Measurements from ENCODE around the gene P2RX6.

Gene P2RX6

DNA sequence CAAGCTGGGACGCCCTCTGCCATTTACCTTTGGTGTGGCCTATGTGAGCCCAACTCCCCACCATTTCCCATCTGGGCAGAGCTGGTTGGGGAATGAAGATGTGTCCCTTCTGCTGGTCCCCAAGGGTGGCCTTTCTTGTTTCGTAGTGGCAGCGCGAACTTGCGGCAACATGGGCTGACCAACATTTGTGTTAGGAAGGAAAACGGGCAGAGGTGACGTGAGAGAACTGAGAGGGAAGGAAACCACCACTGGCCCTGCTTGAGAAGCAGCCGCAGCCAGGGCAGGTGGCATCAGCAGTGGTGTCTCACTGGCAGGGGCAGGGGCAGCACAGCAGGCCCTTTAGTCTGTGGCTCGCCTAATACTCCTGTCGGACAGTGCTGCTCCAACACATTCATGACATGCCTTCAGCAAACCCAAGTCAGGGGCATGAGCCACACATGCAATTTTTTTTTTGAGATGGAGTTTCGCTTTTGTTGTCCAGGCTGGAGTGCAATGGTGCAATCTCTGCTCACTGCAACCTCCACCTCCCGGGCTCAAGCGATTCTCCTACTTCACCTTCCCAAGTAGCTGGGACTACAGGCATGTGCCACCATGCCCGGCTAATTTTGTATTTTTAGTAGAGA, 60.7 kb downstream of the P2RX6 start:
- DNase-seq (ENCODE audit: low spot score), result no peak

DNA sequence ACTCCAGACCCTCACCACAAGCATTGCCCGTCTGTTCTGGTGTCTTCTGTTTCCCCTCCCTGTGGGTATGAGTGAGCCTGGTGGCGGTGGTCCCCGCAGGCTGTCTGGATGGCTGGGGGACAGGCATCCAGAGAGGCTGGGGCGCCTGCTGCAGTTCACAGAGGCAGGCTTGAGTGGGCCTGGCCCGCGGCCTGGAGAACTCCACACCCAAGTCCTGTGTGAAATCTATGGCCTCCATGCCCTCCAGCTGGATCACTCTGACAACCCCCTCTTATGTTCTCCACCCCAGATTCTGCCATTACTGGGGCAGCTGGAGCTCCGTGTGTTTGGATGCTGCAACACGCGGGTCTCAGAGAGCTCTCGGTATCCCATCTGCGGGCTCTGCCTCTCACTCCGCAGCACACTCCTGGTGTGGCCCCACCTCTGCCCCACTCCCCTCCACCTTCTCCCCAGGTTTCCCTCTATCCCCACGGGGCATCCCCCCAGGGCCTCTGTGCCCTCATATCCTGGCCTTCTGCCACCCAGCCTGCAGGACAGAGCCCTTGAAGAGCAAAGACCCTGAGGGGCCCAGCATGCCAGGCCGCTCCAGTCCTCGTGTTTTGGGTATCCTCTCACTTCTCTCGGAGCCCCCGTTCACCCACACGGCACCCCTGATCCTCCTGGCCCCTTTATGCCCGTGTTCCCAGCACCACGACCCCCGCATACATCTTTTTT, 62.1 kb downstream of the P2RX6 start:
- DNase-seq (ENCODE audit: low spot score), result no peak

Data from cerebellar cortex (tissue), 1 donor.